H1 (cell line): ENCODE results near the gene ST3GAL3. TPM values are rescaled to one million over a fixed set of nuclear protein-coding genes. Genes with fewer than 3 reads are reported as not detected.

ENCODE experiments used
- CTCF ChIA-PET: fragments of 300-600 bp; sonication (Branson Sonifier 250); formaldehyde crosslinking; loops from one replicate; lab custom pipeline; 2021; ENCODE audit not compliant: partially characterized antibody; lab: Charles Lee
- POLR2A ChIA-PET: fragments of 300-600 bp; sonication (Branson Sonifier 250); formaldehyde crosslinking; loops from one replicate; lab custom pipeline; 2021; ENCODE audit warnings: inconsistent platforms; ENCODE audit not compliant: partially characterized antibody; lab: Charles Lee
- DNase-seq, 2 experiments: peaks; one replicate each; pipeline versions ENCODE4 v3.0.0 to v3.0.0-alpha.2; 2010 to 2022; ENCODE audit warnings: low spot score in 2 of 2, low read depth in 1 of 2, mixed read lengths in 1 of 2
- FAIRE-seq: peaks from 2 replicates; lab custom pipeline; 2011; peaks lifted over from hg19 to GRCh38; lab: Jason Lieb, UNC
- H2AFZ ChIP-seq: 2 replicates; pipeline ENCODE4 v1.8.1; 2012; ENCODE audit warnings: low read length, inconsistent platforms
- H2AK5ac ChIP-seq: 2 replicates; pipeline ENCODE4 v1.6.1; 2013; ENCODE audit warnings: low read depth, low read length
- H2BK120ac ChIP-seq: replicated peaks from 2 replicates; pipeline ENCODE3; 2013; ENCODE audit warnings: low read depth, low read length, inconsistent platforms
- H2BK12ac ChIP-seq: 2 replicates; pipeline ENCODE4 v1.6.1; 2013; ENCODE audit warnings: low read depth, low read length
- H2BK15ac ChIP-seq: 2 replicates; pipeline ENCODE4 v1.6.1; 2013; ENCODE audit warnings: low read length
- H2BK20ac ChIP-seq: 2 replicates; pipeline ENCODE4 v1.6.1; 2013; ENCODE audit warnings: low read length
- H2BK5ac ChIP-seq: 2 replicates; pipeline ENCODE4 v1.6.1; 2013; ENCODE audit warnings: low read depth, low read length
- H3K14ac ChIP-seq: 2 replicates; pipeline ENCODE4 v1.6.1; 2013; ENCODE audit warnings: inconsistent platforms; ENCODE audit not compliant: insufficient read length
- H3K18ac ChIP-seq: 2 replicates; pipeline ENCODE4 v1.6.1; 2013; ENCODE audit warnings: low read length; ENCODE audit errors: extremely low read depth
- H3K23ac ChIP-seq: 2 replicates; pipeline ENCODE4 v1.6.1; 2013; ENCODE audit warnings: inconsistent platforms; ENCODE audit not compliant: insufficient read length
- H3K23me2 ChIP-seq: 2 replicates; pipeline ENCODE4 v1.6.1; 2013; ENCODE audit warnings: low read depth, low read length
- H3K27ac ChIP-seq: 2 replicates; pipeline ENCODE4 v1.6.1; 2011; ENCODE audit warnings: low read depth, low read length, inconsistent platforms
- H3K27me3 ChIP-seq, 4 experiments: replicated peaks in 1 of 4; 1 replicate in 1 of 4; 2 replicates in 3 of 4; pipeline versions ENCODE4 v1.6.1 to v1.8.1; 2011 to 2013; ENCODE audit warnings: low read length in 3 of 4, mild to moderate bottlenecking in 3 of 4, inconsistent platforms in 2 of 4, mixed read lengths in 2 of 4, moderate library complexity in 1 of 4; ENCODE audit not compliant: control insufficient read depth in 3 of 4, insufficient read depth in 3 of 4; ENCODE audit errors: extremely low read depth in 1 of 4
- H3K36me3 ChIP-seq, 4 experiments: 2 replicates each; pipeline versions ENCODE4 v1.6.1 to v1.8.1; 2011 to 2013; ENCODE audit warnings: mild to moderate bottlenecking in 4 of 4, low read length in 3 of 4, moderate library complexity in 2 of 4, control low read depth in 1 of 4, inconsistent platforms in 1 of 4; ENCODE audit not compliant: insufficient read depth in 4 of 4, control insufficient read depth in 2 of 4
- H3K4ac ChIP-seq: replicated peaks from 2 replicates; pipeline ENCODE3; 2013; ENCODE audit warnings: low read length, low read depth, mixed read lengths, inconsistent platforms; ENCODE audit not compliant: insufficient read length
- H3K4me1 ChIP-seq, 4 experiments: replicated peaks in 1 of 4; 1 replicate in 1 of 4; 2 replicates in 3 of 4; pipeline versions ENCODE4 v1.6.1 to v1.8.1; 2011 to 2013; ENCODE audit warnings: low read length in 3 of 4, inconsistent platforms in 2 of 4, mixed read lengths in 1 of 4; ENCODE audit not compliant: insufficient read depth in 4 of 4, control insufficient read depth in 3 of 4
- H3K4me2 ChIP-seq, 2 experiments: 2 replicates each; pipeline versions ENCODE4 v1.6.1 to v1.8.1; 2011 to 2013; ENCODE audit warnings: low read depth in 2 of 2, low read length in 2 of 2, control low read depth in 1 of 2, inconsistent platforms in 1 of 2, mild to moderate bottlenecking in 1 of 2; ENCODE audit not compliant: insufficient read depth in 1 of 2
- H3K4me3 ChIP-seq, 4 experiments: fragments of 200-600, 300-600 bp in 1 of 4; sonication (generic), shearing (Covaris generic), sonication (Bioruptor Twin) in 1 of 4; 2 replicates each; pipeline versions ENCODE4 v1.5.1 to v1.8.1; 2011 to 2016; ENCODE audit warnings: low read length in 4 of 4, low read depth in 3 of 4, control low read depth in 2 of 4, inconsistent platforms in 2 of 4, mild to moderate bottlenecking in 2 of 4, mixed read lengths in 1 of 4, moderate library complexity in 1 of 4; ENCODE audit not compliant: insufficient read depth in 2 of 4; ENCODE audit errors: extremely low read depth in 1 of 4
- H3K56ac ChIP-seq: replicated peaks from 2 replicates; pipeline ENCODE3; 2013; ENCODE audit warnings: low read depth, mild to moderate bottlenecking, mixed read lengths, low read length, inconsistent platforms; ENCODE audit not compliant: insufficient read length
- H3K79me1 ChIP-seq: 2 replicates; pipeline ENCODE4 v1.6.1; 2013; ENCODE audit warnings: low read depth, low read length, control low read depth
- H3K79me2 ChIP-seq, 2 experiments: 2 replicates each; pipeline versions ENCODE4 v1.6.1 to v1.8.1; 2012 to 2013; ENCODE audit warnings: low read length in 2 of 2, mild to moderate bottlenecking in 2 of 2, inconsistent platforms in 1 of 2; ENCODE audit not compliant: insufficient read depth in 2 of 2, control insufficient read depth in 1 of 2
- H3K9ac ChIP-seq, 4 experiments: replicated peaks in 1 of 4; 1 replicate in 1 of 4; 2 replicates in 3 of 4; pipeline versions ENCODE4 v1.6.1 to v1.8.1; 2011 to 2013; ENCODE audit warnings: low read depth in 3 of 4, low read length in 3 of 4, control low read depth in 2 of 4, mild to moderate bottlenecking in 2 of 4, moderate library complexity in 2 of 4, inconsistent platforms in 1 of 4; ENCODE audit errors: extremely low read depth in 1 of 4
- H3K9me3 ChIP-seq, 2 experiments: 2 replicates each; pipeline versions ENCODE4 v1.6.1 to v1.8.1; 2012 to 2013; ENCODE audit warnings: mild to moderate bottlenecking in 2 of 2, moderate library complexity in 2 of 2, control low read depth in 1 of 2, inconsistent platforms in 1 of 2, low read depth in 1 of 2, low read length in 1 of 2, mixed read lengths in 1 of 2; ENCODE audit not compliant: insufficient read depth in 2 of 2
- H4K20me1 ChIP-seq, 2 experiments: replicated peaks in 1 of 2; 2 replicates each; pipeline versions ENCODE3 to v1.8.1; 2011 to 2013; ENCODE audit warnings: inconsistent platforms in 2 of 2, low read length in 2 of 2, mild to moderate bottlenecking in 1 of 2; ENCODE audit not compliant: insufficient read depth in 2 of 2, control insufficient read depth in 1 of 2
- H4K5ac ChIP-seq: 2 replicates; pipeline ENCODE4 v1.6.1; 2013; ENCODE audit warnings: low read length, low read depth, mixed read lengths, inconsistent platforms; ENCODE audit not compliant: insufficient read length
- H4K8ac ChIP-seq: 2 replicates; pipeline ENCODE4 v1.8.0; 2013; ENCODE audit warnings: mild to moderate bottlenecking, moderate library complexity, low read length, inconsistent platforms; ENCODE audit not compliant: insufficient read depth; ENCODE audit errors: extremely low read depth
- H4K91ac ChIP-seq: replicated peaks from 2 replicates; pipeline ENCODE3; 2013; ENCODE audit warnings: low read length, mixed read lengths, inconsistent platforms; ENCODE audit not compliant: insufficient read length
- EGR1 ChIP-seq: IDR thresholded peaks from 2 replicates; pipeline ENCODE4 v1.6.1; 2011; ENCODE audit warnings: low read depth, low read length, borderline replicate concordance
- EZH2 ChIP-seq: fragments of 200-600 bp; sonication (generic); IDR thresholded peaks from 2 replicates; pipeline ENCODE4 v1.7.1; 2012; ENCODE audit warnings: low read depth, mild to moderate bottlenecking, moderate library complexity, low read length, inconsistent platforms; ENCODE audit not compliant: severe bottlenecking
- FOSL1 ChIP-seq: IDR thresholded peaks from 2 replicates; pipeline ENCODE4 v1.6.1; 2011; ENCODE audit warnings: mild to moderate bottlenecking, low read depth, low read length, moderate library complexity; ENCODE audit not compliant: insufficient read depth
- GABPA ChIP-seq: IDR thresholded peaks from 2 replicates; pipeline ENCODE4 v1.6.1; 2011; ENCODE audit warnings: mild to moderate bottlenecking, low read length, moderate library complexity, borderline replicate concordance; ENCODE audit not compliant: insufficient read depth
- KDM1A ChIP-seq: fragments of 200-600, 300-600 bp; sonication (generic); IDR thresholded peaks from 2 replicates; pipeline ENCODE4 v1.7.1; 2016; ENCODE audit warnings: mild to moderate bottlenecking, low read length, borderline replicate concordance
- MAFK ChIP-seq: IDR thresholded peaks from 2 replicates; pipeline ENCODE4 v1.6.1; 2012; ENCODE audit warnings: low read depth, mild to moderate bottlenecking, improper control_type of control experiment, low read length
- POLR2A ChIP-seq, 2 experiments: IDR thresholded peaks; 1 replicate in 1 of 2; 2 replicates in 1 of 2; pipeline ENCODE4 v1.6.1; 2011; ENCODE audit warnings: low read depth in 2 of 2, low read length in 2 of 2, mild to moderate bottlenecking in 2 of 2; ENCODE audit errors: control extremely low read depth in 1 of 2
- RXRA ChIP-seq: IDR thresholded peaks from 2 replicates; pipeline ENCODE4 v1.6.1; 2011; ENCODE audit warnings: low read depth, mild to moderate bottlenecking, low read length, moderate library complexity; ENCODE audit not compliant: insufficient read depth
- SP4 ChIP-seq: IDR thresholded peaks from 2 replicates; pipeline ENCODE4 v1.6.1; 2012; ENCODE audit warnings: low read length, inconsistent platforms
- TAF7 ChIP-seq: optimal IDR thresholded peaks from 2 replicates; pipeline ENCODE3; 2011; ENCODE audit warnings: low read depth, mild to moderate bottlenecking, inconsistent platforms, low read length, moderate library complexity, borderline replicate concordance
- TCF12 ChIP-seq: IDR thresholded peaks from 2 replicates; pipeline ENCODE4 v1.6.1; 2011; ENCODE audit warnings: low read depth, mild to moderate bottlenecking, low read length
- WGBS, 2 experiments: shearing (Covaris generic) in 1 of 2; methylation state at CpG; one replicate each; pipeline versions ENCODE4 v1.1.6 to v1.1.7; 2013 to 2015; ENCODE audit warnings: low lambda C conversion rate in 2 of 2, mixed read lengths in 2 of 2, inconsistent platforms in 1 of 2, low coverage in 1 of 2, missing lambda C conversion rate in 1 of 2; ENCODE audit not compliant: insufficient replicate concordance in 2 of 2, insufficient coverage in 1 of 2, insufficient read length in 1 of 2; ENCODE audit errors: extremely low coverage in 1 of 2, missing lambda C conversion rate in 1 of 2; 5-methylcytosine and 5-hydroxymethylcytosine counted together
- polyA plus RNA-seq, 7 experiments: library from polyadenylated mRNA; depleted of rRNA in 3 of 7; stranded (reverse) in 5 of 7; unstranded in 2 of 7; fragments of >200 nt in 5 of 7; fragments of 200-250 nt in 2 of 7; gene quantifications; 1 replicate in 5 of 7; 2 replicates in 1 of 7; 4 replicates in 1 of 7; pipeline versions ENCODE4 v1.2.1 to v1.2.3, GENCODE V29; 2011 to 2013; ENCODE audit warnings: missing spikeins in 2 of 7, mixed read lengths in 2 of 7
- total RNA-seq: library from RNA; stranded (reverse); fragmentation: NEBNext Ultra II Directional; extraction: Animal tissue kit (Norgen Biotek cat#: 25700); gene quantifications from 2 replicates; pipeline ENCODE4 v1.2.1, GENCODE V29; 2021
- TF ChIP-seq, protein P1 (sequence below): IDR thresholded peaks from 2 replicates; pipeline ENCODE4 v1.6.1; 2012; ENCODE audit warnings: inconsistent platforms
- TF ChIP-seq, protein P2 (sequence below): IDR thresholded peaks from 2 replicates; pipeline ENCODE4 v1.6.1; 2011; ENCODE audit warnings: low read length, improper control_type of control experiment

The ST3GAL3 gene
- total and polyA plus RNA-seq, 2 of the 8 experiments (the other 6 are each of a cell fraction or from before 2014, with no cell fraction given) = 6.8 to 7.0 TPM

DNA sequence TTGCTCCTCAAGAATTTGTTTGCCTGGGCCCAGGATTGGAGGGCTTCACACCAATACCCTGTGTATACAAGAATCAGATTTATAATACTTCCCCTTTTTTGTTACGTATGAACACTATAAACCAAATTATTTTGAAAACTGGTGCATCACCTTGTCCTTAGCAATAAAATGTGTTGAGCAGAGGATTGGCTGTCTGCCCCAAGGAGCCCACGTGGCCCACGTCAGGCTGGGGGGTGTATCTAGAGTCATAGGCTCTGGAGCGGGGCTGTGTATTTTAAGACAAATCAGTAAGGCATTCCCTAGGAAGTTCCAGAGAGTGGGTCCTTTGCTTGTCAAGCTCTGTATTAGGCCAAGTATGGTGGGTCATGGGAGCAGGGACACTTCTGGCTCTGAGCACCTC lies 2.0 kb upstream of the ST3GAL3 start:
- H3K4me3 ChIP-seq = no peak overlapping the region
- no peak overlapping the region for H4K8ac ChIP-seq
- no peak overlapping the region for H2BK12ac ChIP-seq
- WGBS, 2 experiments = 69% methylated on average over 4 of the region's 4 CpGs; no CpG with 5 or more reads in 1 of the 2 experiments
- peaks cover 0 to 6% (median 5%) of the 10 kb centered on the region in 4 experiments; a peak in 6 of 7 replicates for H3K4me1 ChIP-seq
- FAIRE-seq (no peak), DNase-seq (no peak)
- H2AFZ ChIP-seq = no peak overlapping the region
- H2BK120ac ChIP-seq = no peak overlapping the region
- no peak overlapping the region for H3K4ac ChIP-seq
- H3K27ac ChIP-seq = no peak overlapping the region
- no peak overlapping the region for H2AK5ac ChIP-seq
- H3K36me3 ChIP-seq = peaks cover 19 to 47% (median 35%) of the 10 kb centered on the region in 4 experiments
- H2BK20ac ChIP-seq = no peak overlapping the region
- no peak overlapping the region for H4K5ac ChIP-seq
- no peak overlapping the region for H2BK5ac ChIP-seq
- H3K79me1 ChIP-seq = peaks cover 2% of the 10 kb centered on the region; the same call in 1 of the 2 replicates
- H3K27me3 ChIP-seq = no peaks in the 10 kb centered on the region
- H3K4me2 ChIP-seq = no peak overlapping the region; a peak in 1 of 4 replicates
- H3K9me3 ChIP-seq = no peaks in the 10 kb centered on the region
- peaks cover 0 to 11% of the 10 kb centered on the region in 2 experiments for H4K20me1 ChIP-seq
- H2BK15ac ChIP-seq = no peak overlapping the region
- no peak overlapping the region for H4K91ac ChIP-seq
- H3K56ac ChIP-seq = no peak overlapping the region
- no peak overlapping the region for H3K18ac ChIP-seq
- no peaks in the 10 kb centered on the region for H3K79me2 ChIP-seq
- no peak overlapping the region for H3K14ac ChIP-seq
- no peak overlapping the region for H3K23ac ChIP-seq
- CTCF ChIA-PET = interaction anchor here (1.0 to 3.4 kb wide), 5 partner anchors 18 to 240 kb away, joined by 3 to 19 read pairs (median 5); no protein-coding TSS in a partner anchor
- POLR2A ChIA-PET = interaction anchor here (0.6 to 6.3 kb wide), 12 partner anchors 8 to 270 kb away, joined by 3 to 29 read pairs (median 5); partner anchors contain the start of gene KDM4A
- H3K9ac ChIP-seq = no peak overlapping the region
- peaks cover 5% of the 10 kb centered on the region for H3K23me2 ChIP-seq
- TF ChIP-seq FOSL1 = no peak
- TF ChIP-seq TCF12 = no peak
- no peak for TF ChIP-seq TAF7
- TF ChIP-seq, protein P1, sequence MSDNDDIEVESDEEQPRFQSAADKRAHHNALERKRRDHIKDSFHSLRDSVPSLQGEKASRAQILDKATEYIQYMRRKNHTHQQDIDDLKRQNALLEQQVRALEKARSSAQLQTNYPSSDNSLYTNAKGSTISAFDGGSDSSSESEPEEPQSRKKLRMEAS = no peak
- no peak for TF ChIP-seq EGR1
- no peak for TF ChIP-seq EZH2
- TF ChIP-seq RXRA = no peak
- TF ChIP-seq KDM1A = no peak
- TF ChIP-seq GABPA = no peak
- TF ChIP-seq, protein P2, sequence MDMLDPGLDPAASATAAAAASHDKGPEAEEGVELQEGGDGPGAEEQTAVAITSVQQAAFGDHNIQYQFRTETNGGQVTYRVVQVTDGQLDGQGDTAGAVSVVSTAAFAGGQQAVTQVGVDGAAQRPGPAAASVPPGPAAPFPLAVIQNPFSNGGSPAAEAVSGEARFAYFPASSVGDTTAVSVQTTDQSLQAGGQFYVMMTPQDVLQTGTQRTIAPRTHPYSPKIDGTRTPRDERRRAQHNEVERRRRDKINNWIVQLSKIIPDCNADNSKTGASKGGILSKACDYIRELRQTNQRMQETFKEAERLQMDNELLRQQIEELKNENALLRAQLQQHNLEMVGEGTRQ = no peak
- TF ChIP-seq MAFK = no peak
- TF ChIP-seq SP4 = no peak
- TF ChIP-seq POLR2A (IDR thresholded peaks at IDR 0.05; ENCODE audit: control extremely low read depth in 1 of 2, low read depth in 2 of 2, low read length in 2 of 2) = no peak
